HG03354 (cell line): ENCODE data around the gene NNMT.

Source experiments
- ATAC-seq: cut with Tn5 transposase; IDR thresholded peaks from one replicate; pipeline ENCODE4 v1.9.1; 2021; ENCODE audit warnings: mild to moderate bottlenecking; ENCODE audit not compliant: unreplicated experiment, poor library complexity, severe bottlenecking

NNMT gene

GRCh38 chr11:114295676-114296604 lies at the start of gene NNMT:
Gene NNMT (plus strand): TSS chr11:114296399. CDS start chr11:114296557, 158 bp downstream.
- no peak for ATAC-seq

GRCh38 chr11:114247070-114247789 lies 49.0 kb upstream of the NNMT start:
- ATAC-seq = no peak

- no peak for ATAC-seq
Measured at GRCh38 chr11:114250180-114250579, 46.0 kb upstream of the NNMT start.

- ATAC-seq = no peak
Measured at GRCh38 chr11:114250993-114251814, 45.0 kb upstream of the NNMT start.

GRCh38 chr11:114251815-114252337 lies 44.3 kb upstream of the NNMT start:
- ATAC-seq = no peak

- ATAC-seq = no peak
Measured at GRCh38 chr11:114252767-114253166, 43.4 kb upstream of the NNMT start.

GRCh38 chr11:114253771-114254170 lies 42.4 kb upstream of the NNMT start:
- ATAC-seq = no peak

GRCh38 chr11:114254571-114255146 lies 41.5 kb upstream of the NNMT start:
- ATAC-seq = no peak

- ATAC-seq = no peak
Measured at GRCh38 chr11:114255289-114255688, 40.9 kb upstream of the NNMT start.

GRCh38 chr11:114256176-114256966 lies 39.8 kb upstream of the NNMT start:
- ATAC-seq = no peak

GRCh38 chr11:114256967-114257286 lies 39.3 kb upstream of the NNMT start:
- ATAC-seq = no peak

- ATAC-seq = no peak
Measured at GRCh38 chr11:114257621-114258558, 38.3 kb upstream of the NNMT start.

- no peak for ATAC-seq
Measured at GRCh38 chr11:114258696-114259095, 37.5 kb upstream of the NNMT start.

GRCh38 chr11:114259124-114259526 lies 37.1 kb upstream of the NNMT start:
- no peak for ATAC-seq

GRCh38 chr11:114259551-114259983 lies 36.6 kb upstream of the NNMT start:
- no peak for ATAC-seq

GRCh38 chr11:114260077-114260476 lies 36.1 kb upstream of the NNMT start:
- no peak for ATAC-seq

- ATAC-seq = no peak
Measured at GRCh38 chr11:114260483-114260882, 35.7 kb upstream of the NNMT start.

- no peak for ATAC-seq
Measured at GRCh38 chr11:114261791-114262190, 34.4 kb upstream of the NNMT start.
